ENCODE results near the gene PLXNC1. TPM values are rescaled to one million over a fixed set of nuclear protein-coding genes. Genes with fewer than 3 reads are reported as not detected.

The PLXNC1 gene
- polyA plus RNA-seq, 1 donor (not counting 4 experiments of a cell fraction or from before 2014, with no cell fraction given) = 0.17 TPM

- no peak for TF ChIP-seq EZH2 (IDR thresholded peaks at IDR 0.05; ENCODE audit: low read length)
- TF ChIP-seq, protein P1, sequence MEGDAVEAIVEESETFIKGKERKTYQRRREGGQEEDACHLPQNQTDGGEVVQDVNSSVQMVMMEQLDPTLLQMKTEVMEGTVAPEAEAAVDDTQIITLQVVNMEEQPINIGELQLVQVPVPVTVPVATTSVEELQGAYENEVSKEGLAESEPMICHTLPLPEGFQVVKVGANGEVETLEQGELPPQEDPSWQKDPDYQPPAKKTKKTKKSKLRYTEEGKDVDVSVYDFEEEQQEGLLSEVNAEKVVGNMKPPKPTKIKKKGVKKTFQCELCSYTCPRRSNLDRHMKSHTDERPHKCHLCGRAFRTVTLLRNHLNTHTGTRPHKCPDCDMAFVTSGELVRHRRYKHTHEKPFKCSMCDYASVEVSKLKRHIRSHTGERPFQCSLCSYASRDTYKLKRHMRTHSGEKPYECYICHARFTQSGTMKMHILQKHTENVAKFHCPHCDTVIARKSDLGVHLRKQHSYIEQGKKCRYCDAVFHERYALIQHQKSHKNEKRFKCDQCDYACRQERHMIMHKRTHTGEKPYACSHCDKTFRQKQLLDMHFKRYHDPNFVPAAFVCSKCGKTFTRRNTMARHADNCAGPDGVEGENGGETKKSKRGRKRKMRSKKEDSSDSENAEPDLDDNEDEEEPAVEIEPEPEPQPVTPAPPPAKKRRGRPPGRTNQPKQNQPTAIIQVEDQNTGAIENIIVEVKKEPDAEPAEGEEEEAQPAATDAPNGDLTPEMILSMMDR (optimal IDR thresholded peaks at IDR 0.05 in 1 of 3, IDR thresholded peaks at IDR 0.05 in 1 of 3, conservative IDR thresholded peaks at IDR 0.05 in 1 of 3; ENCODE audit: extremely low read depth in 1 of 3, insufficient read depth in 2 of 3, low read length in 3 of 3) = no peak
- H2AFZ ChIP-seq (ENCODE audit: control insufficient read depth, low read length) = no peak overlapping the region
- dilution Hi-C loops (cut with MboI; ENCODE audit: extremely low pct_ligation_motif_present, low sequenced_read_pairs) = no loop called here
- no peaks in the 10 kb centered on the region for H3K9me1 ChIP-seq (ENCODE audit: control insufficient read depth, extremely low read depth, insufficient read depth, low read length)
- H3K36me3 ChIP-seq (ENCODE audit: control insufficient read depth in 2 of 2, extremely low read depth in 1 of 2, insufficient read depth in 2 of 2, low read length in 2 of 2) = no peaks in the 10 kb centered on the region
- no peaks in the 10 kb centered on the region for H3K4me1 ChIP-seq (ENCODE audit: control insufficient read depth, extremely low read depth, insufficient read depth, low read length)
- H3K27me3 ChIP-seq (ENCODE audit: control insufficient read depth, extremely low read depth, insufficient read depth, low read length) = peaks cover 7% of the 10 kb centered on the region
- no peak overlapping the region for H3K4me2 ChIP-seq (ENCODE audit: control insufficient read depth, extremely low read depth, insufficient read depth, low read depth, low read length)
- no peaks in the 10 kb centered on the region for H4K20me1 ChIP-seq (ENCODE audit: control insufficient read depth, extremely low read depth, insufficient read depth, low read length)
- no peak overlapping the region for H3K4me3 ChIP-seq (ENCODE audit: control insufficient read depth in 2 of 3, extremely low read depth in 1 of 3, insufficient read depth in 2 of 3, low read depth in 1 of 3, low read length in 3 of 3)
- H3K9ac ChIP-seq (ENCODE audit: control insufficient read depth, extremely low read depth, insufficient read depth, low read length) = no peak overlapping the region
- H3K27ac ChIP-seq (ENCODE audit: control insufficient read depth, insufficient read depth, low read length) = no peak overlapping the region
- FAIRE-seq = no peak
- H3K9me3 ChIP-seq (ENCODE audit: control insufficient read depth, low read depth, low read length) = no peaks in the 10 kb centered on the region
- H3K79me2 ChIP-seq (ENCODE audit: control insufficient read depth, insufficient read depth, low read length) = no peaks in the 10 kb centered on the region
- no peak for DNase-seq (ENCODE audit: low read depth, low spot score)
Observed at GRCh38 chr12:94209240-94209639, 60.9 kb downstream of the PLXNC1 start.

- Histone ChIP-seq H3K79me2 (ENCODE audit: control insufficient read depth, insufficient read depth, low read length) (no peaks in the 10 kb centered on the region), H3K4me2 (ENCODE audit: control insufficient read depth, extremely low read depth, insufficient read depth, low read depth, low read length) (no peak overlapping the region), H3K9me1 (ENCODE audit: control insufficient read depth, extremely low read depth, insufficient read depth, low read length) (no peaks in the 10 kb centered on the region), H2AFZ (ENCODE audit: control insufficient read depth, low read length) (no peak overlapping the region), H3K9ac (ENCODE audit: control insufficient read depth, extremely low read depth, insufficient read depth, low read length) (no peak overlapping the region), H3K4me3 (ENCODE audit: control insufficient read depth in 2 of 3, extremely low read depth in 1 of 3, insufficient read depth in 2 of 3, low read depth in 1 of 3, low read length in 3 of 3) (no peak overlapping the region), H3K27ac (ENCODE audit: control insufficient read depth, insufficient read depth, low read length) (no peak overlapping the region), H3K36me3 (ENCODE audit: control insufficient read depth in 2 of 2, extremely low read depth in 1 of 2, insufficient read depth in 2 of 2, low read length in 2 of 2) (no peaks in the 10 kb centered on the region), H4K20me1 (ENCODE audit: control insufficient read depth, extremely low read depth, insufficient read depth, low read length) (no peaks in the 10 kb centered on the region), H3K27me3 (ENCODE audit: control insufficient read depth, extremely low read depth, insufficient read depth, low read length) (peaks cover 7% of the 10 kb centered on the region), H3K4me1 (ENCODE audit: control insufficient read depth, extremely low read depth, insufficient read depth, low read length) (no peaks in the 10 kb centered on the region), H3K9me3 (ENCODE audit: control insufficient read depth, low read depth, low read length) (no peaks in the 10 kb centered on the region)
- TF ChIP-seq EZH2 (IDR thresholded peaks at IDR 0.05; ENCODE audit: low read length) = no peak
- TF ChIP-seq, protein P1 (optimal IDR thresholded peaks at IDR 0.05 in 1 of 3, IDR thresholded peaks at IDR 0.05 in 1 of 3, conservative IDR thresholded peaks at IDR 0.05 in 1 of 3; ENCODE audit: extremely low read depth in 1 of 3, insufficient read depth in 2 of 3, low read length in 3 of 3) = no peak
- DNase-seq (ENCODE audit: low read depth, low spot score) (no peak), FAIRE-seq (no peak)
- dilution Hi-C loops (cut with MboI; ENCODE audit: extremely low pct_ligation_motif_present, low sequenced_read_pairs) = no loop called here
Observed at GRCh38 chr12:94211021-94211420, 62.6 kb downstream of the PLXNC1 start.
